ENCODE data around the gene GMCL2. TPM values are rescaled to one million over a fixed set of nuclear protein-coding genes. Genes with fewer than 3 reads are reported as not detected.

The GMCL2 gene
- total and polyA plus RNA-seq, 9 of the 15 experiments (the other 6 are each of a cell fraction or from before 2014, with no cell fraction given): 0.04 TPM; not detected in 8

DNA sequence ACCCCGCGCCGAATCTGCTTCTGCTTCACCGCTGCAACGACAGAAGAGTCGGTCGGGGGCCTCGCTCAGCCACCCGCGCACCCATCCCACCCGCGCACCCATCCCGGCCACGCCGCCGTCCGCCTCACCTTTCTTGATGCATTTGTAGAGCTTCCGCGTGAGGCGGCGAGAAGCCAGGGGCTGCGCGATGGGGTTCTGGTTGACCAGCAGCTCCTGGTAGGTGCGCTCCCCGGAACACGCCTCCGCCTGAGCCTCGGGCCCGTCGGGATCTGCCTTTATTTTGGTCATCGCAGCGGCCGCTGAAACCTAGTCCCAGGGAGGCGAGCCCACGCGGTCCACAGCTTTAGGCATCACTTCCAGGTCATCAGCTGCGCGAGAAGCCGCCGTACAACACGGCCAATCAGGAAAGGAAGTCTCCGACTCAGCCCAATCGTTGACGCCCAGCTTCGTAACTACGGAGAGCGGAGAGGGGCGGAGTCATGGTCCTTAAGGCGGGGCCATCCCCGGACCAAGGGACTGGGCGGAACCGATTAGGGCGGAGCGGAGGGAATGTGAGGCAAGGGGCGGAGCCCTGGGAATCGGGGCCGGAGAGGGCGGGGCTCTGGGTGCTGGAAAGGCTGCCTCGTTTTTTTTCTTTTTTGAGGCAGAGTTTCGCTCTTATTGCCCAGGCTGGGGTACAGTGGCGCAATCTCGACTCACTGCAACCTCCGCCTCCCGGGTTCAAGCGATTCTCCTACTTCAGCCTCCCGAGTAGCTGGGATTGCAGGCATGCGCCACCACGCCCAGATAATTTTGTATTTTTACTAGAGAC is 33.4 kb downstream of the GMCL2 start, which contains the start of gene NHP2 (continued):
- TF ChIP-seq XRCC5 (IDR thresholded peaks at IDR 0.05; ENCODE audit: low read depth, low read length): no peak
- peak; percentile 89 for TF ChIP-seq GABPA (tag; conservative IDR thresholded peaks at IDR 0.05; ENCODE audit: low read depth)
- no peak for TF ChIP-seq SNRNP70 (optimal IDR thresholded peaks at IDR 0.05; ENCODE audit: low read depth, low read length)
- TF ChIP-seq, protein P1, sequence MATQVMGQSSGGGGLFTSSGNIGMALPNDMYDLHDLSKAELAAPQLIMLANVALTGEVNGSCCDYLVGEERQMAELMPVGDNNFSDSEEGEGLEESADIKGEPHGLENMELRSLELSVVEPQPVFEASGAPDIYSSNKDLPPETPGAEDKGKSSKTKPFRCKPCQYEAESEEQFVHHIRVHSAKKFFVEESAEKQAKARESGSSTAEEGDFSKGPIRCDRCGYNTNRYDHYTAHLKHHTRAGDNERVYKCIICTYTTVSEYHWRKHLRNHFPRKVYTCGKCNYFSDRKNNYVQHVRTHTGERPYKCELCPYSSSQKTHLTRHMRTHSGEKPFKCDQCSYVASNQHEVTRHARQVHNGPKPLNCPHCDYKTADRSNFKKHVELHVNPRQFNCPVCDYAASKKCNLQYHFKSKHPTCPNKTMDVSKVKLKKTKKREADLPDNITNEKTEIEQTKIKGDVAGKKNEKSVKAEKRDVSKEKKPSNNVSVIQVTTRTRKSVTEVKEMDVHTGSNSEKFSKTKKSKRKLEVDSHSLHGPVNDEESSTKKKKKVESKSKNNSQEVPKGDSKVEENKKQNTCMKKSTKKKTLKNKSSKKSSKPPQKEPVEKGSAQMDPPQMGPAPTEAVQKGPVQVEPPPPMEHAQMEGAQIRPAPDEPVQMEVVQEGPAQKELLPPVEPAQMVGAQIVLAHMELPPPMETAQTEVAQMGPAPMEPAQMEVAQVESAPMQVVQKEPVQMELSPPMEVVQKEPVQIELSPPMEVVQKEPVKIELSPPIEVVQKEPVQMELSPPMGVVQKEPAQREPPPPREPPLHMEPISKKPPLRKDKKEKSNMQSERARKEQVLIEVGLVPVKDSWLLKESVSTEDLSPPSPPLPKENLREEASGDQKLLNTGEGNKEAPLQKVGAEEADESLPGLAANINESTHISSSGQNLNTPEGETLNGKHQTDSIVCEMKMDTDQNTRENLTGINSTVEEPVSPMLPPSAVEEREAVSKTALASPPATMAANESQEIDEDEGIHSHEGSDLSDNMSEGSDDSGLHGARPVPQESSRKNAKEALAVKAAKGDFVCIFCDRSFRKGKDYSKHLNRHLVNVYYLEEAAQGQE (IDR thresholded peaks at IDR 0.05; ENCODE audit: borderline replicate concordance): no peak
- TF ChIP-seq, protein P1 (CRISPR knock-in tag; IDR thresholded peaks at IDR 0.05; ENCODE audit: low read depth): no peak
- no peak for TF ChIP-seq NONO (IDR thresholded peaks at IDR 0.05; ENCODE audit: low read depth in 2 of 2, low read length in 1 of 2)
- TF ChIP-seq ZNF124 (CRISPR knock-in tag; IDR thresholded peaks at IDR 0.05): no peak
- TF ChIP-seq NR4A1 (CRISPR knock-in tag; IDR thresholded peaks at IDR 0.05): no peak
- TF ChIP-seq NR4A1 (tag; IDR thresholded peaks at IDR 0.05): no peak
- no peak for TF ChIP-seq CCAR2 (IDR thresholded peaks at IDR 0.05; ENCODE audit: low read depth, low read length)
- no peak for TF ChIP-seq RCOR1 (IDR thresholded peaks at IDR 0.05; ENCODE audit: borderline replicate concordance in 1 of 2, low read depth in 2 of 2, low read length in 2 of 2)
- TF ChIP-seq, protein P2, sequence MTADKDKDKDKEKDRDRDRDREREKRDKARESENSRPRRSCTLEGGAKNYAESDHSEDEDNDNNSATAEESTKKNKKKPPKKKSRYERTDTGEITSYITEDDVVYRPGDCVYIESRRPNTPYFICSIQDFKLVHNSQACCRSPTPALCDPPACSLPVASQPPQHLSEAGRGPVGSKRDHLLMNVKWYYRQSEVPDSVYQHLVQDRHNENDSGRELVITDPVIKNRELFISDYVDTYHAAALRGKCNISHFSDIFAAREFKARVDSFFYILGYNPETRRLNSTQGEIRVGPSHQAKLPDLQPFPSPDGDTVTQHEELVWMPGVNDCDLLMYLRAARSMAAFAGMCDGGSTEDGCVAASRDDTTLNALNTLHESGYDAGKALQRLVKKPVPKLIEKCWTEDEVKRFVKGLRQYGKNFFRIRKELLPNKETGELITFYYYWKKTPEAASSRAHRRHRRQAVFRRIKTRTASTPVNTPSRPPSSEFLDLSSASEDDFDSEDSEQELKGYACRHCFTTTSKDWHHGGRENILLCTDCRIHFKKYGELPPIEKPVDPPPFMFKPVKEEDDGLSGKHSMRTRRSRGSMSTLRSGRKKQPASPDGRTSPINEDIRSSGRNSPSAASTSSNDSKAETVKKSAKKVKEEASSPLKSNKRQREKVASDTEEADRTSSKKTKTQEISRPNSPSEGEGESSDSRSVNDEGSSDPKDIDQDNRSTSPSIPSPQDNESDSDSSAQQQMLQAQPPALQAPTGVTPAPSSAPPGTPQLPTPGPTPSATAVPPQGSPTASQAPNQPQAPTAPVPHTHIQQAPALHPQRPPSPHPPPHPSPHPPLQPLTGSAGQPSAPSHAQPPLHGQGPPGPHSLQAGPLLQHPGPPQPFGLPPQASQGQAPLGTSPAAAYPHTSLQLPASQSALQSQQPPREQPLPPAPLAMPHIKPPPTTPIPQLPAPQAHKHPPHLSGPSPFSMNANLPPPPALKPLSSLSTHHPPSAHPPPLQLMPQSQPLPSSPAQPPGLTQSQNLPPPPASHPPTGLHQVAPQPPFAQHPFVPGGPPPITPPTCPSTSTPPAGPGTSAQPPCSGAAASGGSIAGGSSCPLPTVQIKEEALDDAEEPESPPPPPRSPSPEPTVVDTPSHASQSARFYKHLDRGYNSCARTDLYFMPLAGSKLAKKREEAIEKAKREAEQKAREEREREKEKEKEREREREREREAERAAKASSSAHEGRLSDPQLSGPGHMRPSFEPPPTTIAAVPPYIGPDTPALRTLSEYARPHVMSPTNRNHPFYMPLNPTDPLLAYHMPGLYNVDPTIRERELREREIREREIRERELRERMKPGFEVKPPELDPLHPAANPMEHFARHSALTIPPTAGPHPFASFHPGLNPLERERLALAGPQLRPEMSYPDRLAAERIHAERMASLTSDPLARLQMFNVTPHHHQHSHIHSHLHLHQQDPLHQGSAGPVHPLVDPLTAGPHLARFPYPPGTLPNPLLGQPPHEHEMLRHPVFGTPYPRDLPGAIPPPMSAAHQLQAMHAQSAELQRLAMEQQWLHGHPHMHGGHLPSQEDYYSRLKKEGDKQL (CRISPR knock-in tag; IDR thresholded peaks at IDR 0.05; ENCODE audit: borderline replicate concordance): no peak
- no peak for TF ChIP-seq BHLHE40 (IDR thresholded peaks at IDR 0.05; ENCODE audit: low read length)

Data from K562 (cell line).